Stimulated activated CD4-positive, alpha-beta T cell treated with anti-CD3 and anti-CD28 coated beads, Interleukin-15, amount 100 ng/mL, for 1 hour (primary cell): ENCODE data around the gene PSMB7.
"Not testable (repeated sequence)": the region's sequence is repeated elsewhere in the genome, so short reads cannot be mapped to it uniquely, and the experiment has no call there.

ENCODE experiments used
- DNase-seq, 2 donors: peaks; one replicate each; pipeline ENCODE4 v3.0.0-alpha.2; 2020; ENCODE audit warnings: low read depth in 1 of 2, low spot score in 1 of 2

Gene PSMB7

GRCh38 chr9:124443625-124444024 is 28.4 kb upstream of the PSMB7 start:
- no peak for DNase-seq

DNA sequence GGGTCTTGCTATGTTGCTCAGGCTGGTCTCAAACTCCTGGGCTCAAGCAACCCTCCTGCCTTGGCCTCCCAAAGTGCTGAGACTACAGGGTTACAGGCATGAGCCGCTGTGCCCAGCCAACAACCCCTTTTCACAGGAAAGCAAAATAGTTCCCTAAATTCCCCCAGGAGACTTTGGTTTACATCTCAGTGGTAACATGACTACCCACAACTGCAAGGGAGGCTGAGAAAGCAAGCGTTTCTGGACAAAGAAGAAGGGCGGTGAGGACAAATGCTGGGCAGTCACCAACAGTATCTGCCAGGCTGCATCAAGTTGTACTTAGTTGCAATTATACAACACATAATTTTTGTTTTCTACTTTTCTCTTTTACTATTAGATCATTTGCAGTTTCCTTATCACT is 27.6 kb upstream of the PSMB7 start:
- DNase-seq, result no peak

DNA sequence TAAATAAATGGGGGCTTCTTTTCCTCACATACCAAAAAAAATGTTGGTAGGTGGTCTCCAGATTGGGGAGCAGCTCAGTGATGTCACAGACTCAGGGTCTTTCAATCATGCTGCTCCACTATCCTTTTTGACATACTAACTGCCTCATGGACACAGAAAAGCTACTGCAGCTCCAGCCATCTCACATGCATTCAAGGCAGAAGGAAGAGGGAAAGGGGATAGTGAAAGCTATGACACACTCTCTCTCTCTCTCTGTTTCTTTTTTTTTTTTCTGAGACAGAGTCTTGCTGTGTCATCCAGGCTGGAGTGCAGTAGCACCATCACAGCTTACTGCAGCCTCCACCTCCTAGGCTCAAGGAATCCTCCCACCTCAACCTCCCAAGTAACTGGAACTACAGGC is 27.1 kb upstream of the PSMB7 start:
- no peak for DNase-seq

DNA sequence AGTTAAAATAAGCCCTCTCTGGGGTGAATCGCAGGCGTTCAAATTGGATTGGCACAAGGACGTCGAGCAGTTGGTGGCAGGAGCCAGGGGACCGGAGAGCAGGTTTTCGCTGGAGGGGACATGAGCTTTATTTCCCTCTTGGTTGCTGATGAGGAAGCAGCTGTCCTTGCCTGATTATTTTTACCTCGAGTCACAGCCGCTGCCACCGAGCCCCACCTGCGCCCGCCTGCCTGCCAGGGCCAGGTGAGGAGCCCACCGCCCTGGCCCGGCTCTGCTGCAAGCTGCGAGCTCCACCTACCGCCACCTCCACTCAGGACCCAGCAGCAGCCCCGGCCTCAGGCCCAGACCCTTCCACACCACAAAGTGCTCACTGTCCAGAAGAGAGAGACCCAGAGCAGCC is 26.0 kb upstream of the PSMB7 start:
- no peak for DNase-seq

DNA sequence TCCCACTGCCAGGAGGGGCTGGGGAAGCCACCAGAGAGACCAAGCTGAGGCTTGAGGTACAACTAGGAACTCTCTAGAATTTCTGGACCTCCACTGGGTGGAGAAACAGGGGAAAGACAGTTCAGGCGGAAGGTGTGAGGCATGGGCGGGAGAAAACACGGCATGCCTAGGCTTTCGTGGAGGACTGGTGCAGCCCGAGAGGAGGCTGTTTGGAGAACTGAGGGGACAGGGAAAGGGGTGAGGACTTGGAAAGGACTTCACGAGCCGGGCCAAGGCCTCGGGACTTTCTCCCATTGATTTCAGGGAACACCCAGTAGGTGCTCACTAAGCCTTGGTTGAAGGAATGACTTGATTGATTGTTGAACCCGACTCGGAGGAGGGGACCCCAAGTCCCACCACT is 25.5 kb upstream of the PSMB7 start:
- DNase-seq, result no peak

GRCh38 chr9:124439686-124440243 is 24.5 kb upstream of the PSMB7 start:
- no peak for DNase-seq

DNA sequence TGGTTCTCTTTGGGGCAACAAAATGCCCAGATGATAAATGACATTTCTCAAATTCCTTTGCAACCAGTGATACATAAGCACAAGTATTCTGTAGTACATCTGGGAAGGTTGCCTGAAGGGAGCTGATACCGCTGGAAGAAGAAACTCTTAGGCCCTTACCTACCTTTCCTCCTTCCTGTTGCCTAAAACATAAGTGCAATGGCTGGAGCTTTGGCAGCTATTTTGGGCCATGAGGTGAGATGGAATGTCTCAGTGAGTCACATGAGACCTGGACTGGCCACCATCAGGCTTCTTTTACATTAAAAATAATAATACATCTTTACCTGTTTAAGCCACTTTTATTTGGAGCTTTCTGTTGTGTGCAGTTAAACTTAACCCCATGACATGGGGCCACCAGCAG is 23.8 kb upstream of the PSMB7 start:
- no peak for DNase-seq

- no peak for DNase-seq
Observed at GRCh38 chr9:124438091-124438490, 22.8 kb upstream of the PSMB7 start.

- DNase-seq, result no peak
Observed at GRCh38 chr9:124437086-124437485, 21.8 kb upstream of the PSMB7 start.

GRCh38 chr9:124436320-124436719 is 21.1 kb upstream of the PSMB7 start:
- no peak for DNase-seq

- no peak for DNase-seq
Observed at GRCh38 chr9:124429530-124429867, 14.3 kb upstream of the PSMB7 start.

DNA sequence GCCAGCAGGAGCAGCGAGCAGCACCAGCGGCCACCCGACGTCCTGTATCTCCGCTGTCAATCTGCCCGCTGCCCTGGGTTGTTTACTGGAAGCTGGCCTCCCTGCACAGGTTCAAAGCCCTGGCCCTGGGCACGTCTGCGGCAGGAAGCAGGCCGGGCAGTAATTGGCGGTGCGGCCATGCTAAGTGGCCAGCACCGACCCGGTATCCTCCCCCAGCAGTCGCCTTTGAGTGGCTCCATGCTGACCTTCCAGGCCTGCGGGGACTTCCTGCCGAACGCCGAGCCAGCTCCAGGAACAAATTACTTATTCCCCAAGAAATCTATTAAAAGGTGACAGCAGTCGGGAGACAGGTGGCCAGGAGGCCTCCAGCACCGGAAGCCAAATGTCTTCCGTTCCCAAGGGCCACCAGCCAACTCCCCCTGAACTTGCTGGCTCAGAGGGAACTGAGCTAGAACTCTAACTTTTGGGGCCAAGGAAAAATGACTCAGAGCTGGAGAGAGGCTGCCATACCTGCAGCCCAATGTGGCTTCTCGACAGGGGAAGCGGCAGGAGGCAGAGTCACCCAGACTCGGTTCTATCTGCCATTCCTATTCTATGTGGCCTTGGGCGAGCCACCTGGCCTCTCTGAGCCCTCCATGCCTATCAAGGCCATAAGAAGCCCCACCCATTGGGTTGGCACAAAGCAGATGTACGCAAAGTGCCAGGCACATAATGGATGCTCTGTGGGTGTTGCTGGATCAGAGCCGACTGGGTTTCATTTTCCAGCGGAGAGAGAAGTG is 13.7 kb upstream of the PSMB7 start:
- DNase-seq, result no peak

GRCh38 chr9:124427281-124427680 is 12.0 kb upstream of the PSMB7 start:
- DNase-seq, result no peak

DNA sequence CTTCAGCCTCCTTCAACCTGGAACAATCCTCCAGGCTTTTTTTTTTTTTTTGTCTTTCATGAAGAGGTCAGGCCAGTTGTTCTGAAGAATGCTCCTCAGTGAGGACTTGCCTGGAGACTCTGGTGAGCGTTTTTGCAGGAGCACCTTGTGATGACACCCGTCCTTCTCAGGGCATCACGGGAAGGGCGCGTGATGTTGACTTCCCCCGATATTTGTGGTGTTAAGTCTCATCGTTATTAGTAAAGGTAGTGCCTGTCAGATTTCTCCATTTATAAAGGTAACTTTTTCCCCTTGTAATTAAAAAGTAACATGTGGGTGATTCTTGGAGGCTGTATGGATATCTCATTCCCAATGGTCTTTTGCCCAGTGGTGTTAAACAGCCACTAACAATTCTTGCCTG is 11.1 kb upstream of the PSMB7 start:
- DNase-seq, result no peak

DNA sequence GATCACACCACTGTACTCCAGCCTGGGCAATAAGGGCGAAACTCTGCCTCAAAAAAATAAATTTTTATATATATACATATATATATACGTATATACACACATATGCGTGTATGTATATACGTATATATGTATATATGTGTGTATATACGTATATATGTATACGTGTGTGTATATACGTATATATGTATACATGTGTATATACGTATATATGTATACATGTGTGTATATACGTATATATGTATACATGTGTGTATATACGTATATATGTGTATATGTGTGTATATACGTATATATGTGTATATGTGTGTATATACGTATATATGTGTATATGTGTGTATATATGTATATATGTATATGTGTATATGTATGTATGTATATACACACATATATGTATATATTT is 10.5 kb upstream of the PSMB7 start:
- DNase-seq, result not testable (repeated sequence)

GRCh38 chr9:124423591-124423990 is 8.3 kb upstream of the PSMB7 start:
- DNase-seq, result no peak

- DNase-seq, result no peak
Observed at GRCh38 chr9:124423155-124423554, 7.9 kb upstream of the PSMB7 start.

- DNase-seq, result no peak
Observed at GRCh38 chr9:124420991-124421543, 5.8 kb upstream of the PSMB7 start.

GRCh38 chr9:124419832-124420489 is 4.7 kb upstream of the PSMB7 start:
- no peak for DNase-seq

- no peak for DNase-seq
Observed at GRCh38 chr9:124415852-124416484, 726 bp upstream of the PSMB7 start.

DNA sequence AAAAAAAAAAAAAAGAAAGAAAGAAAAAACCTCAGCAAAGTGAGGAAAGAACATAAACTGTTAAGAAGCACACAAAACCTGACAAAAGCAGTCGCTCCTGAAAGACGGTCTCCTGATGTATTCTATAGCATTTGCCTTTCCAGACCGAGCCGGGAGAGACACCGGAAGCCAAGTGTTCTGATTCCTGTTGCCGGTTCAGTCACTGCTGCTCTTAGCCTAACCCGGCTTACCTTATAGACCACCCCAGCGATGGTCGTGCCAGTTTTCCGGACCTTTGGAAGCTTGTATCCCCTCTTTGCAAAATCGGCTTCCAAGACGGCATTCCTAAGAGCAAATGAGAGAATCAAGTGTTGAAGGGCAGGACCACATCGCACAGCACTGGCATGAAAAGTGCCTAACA is 630 bp downstream of the PSMB7 start:
- DNase-seq, result no peak

- DNase-seq, result no peak
Observed at GRCh38 chr9:124412228-124412575, 3.0 kb downstream of the PSMB7 start.
